NCI-H2227 treated with DMSO at 0.1 percent for 48 hours (cell line): ENCODE results near the gene DLK1.

Source experiments
- DNase-seq: peaks from one replicate; lab custom pipeline; 2025; lab: John Stamatoyannopoulos, UW

The DLK1 gene

DNA sequence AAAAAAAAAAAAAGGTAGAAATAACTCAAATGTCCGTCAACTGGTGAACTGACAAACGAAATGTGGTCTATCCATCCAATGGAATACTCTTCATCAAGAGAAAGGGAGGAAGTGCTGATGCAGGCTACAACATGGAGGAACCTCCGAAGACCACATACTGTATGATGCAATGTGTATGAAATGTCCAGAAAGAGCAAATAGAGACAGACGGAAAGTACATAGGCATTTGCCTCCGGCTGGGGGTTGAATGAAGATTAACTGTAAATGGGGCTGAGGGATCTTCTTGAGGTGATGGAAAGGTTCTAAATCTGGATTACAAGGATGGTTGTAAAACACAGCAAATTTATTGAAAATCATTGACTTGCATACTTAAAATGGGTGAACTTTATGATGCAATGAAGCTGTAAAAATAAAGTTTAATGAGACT, 35.4 kb downstream of the DLK1 start:
- no peak for DNase-seq

GRCh38 chr14:100762901-100763300, 36.2 kb downstream of the DLK1 start:
- no peak for DNase-seq

DNA sequence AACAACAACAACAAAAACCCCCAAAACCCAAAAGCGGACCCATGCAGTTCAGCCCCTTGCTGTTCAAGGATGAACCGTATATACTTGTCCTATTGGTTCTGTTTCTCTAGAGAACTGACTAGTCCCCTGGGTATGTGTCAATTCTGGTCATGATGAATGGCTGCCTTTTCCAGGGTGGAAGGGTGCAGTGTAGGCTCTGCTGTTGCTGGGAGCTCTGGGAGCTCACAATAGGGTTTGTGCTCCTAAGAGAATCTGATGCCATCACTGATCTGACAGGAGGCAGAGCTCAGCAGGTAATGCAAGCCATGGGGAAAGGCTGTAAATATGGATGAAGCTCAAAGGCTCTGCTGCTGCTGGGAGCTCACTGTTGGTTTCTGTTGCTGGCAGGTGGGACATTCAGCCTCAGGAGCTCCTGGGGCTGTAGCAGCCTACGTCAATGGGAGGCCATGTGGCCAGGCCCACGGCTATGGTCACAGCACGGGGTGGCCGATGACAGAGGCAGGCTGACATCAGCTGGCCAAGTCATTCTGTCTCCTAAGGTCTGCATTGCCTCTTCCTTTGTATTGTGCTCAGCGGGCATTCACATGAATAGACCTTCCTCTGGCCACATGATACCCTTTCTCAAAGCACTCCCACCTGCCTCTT, 37.9 kb downstream of the DLK1 start:
- DNase-seq = no peak

DNA sequence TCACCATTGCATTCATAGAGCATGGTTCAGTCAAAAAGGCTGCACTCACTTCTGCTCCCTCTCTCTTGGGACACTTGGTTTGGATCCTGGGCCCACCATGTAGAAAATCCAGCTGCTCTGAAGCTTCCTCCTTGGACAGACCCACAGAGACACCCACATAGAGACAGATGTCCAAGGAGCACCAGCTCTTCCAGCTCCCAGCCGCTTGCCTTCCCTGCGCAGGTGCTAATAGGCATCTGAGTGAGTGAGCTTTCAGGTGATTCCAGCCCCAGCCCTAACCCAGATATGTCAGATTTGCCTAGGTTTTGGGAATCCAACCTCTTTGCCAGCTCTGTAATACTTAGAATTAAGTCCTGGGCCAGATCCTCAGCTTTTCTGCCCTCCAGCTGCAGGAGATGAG, 38.6 kb downstream of the DLK1 start:
- no peak for DNase-seq

GRCh38 chr14:100765991-100766390, 39.3 kb downstream of the DLK1 start:
- DNase-seq = no peak

GRCh38 chr14:100767003-100767787, 40.5 kb downstream of the DLK1 start:
- DNase-seq = no peak

GRCh38 chr14:100767788-100768536, 41.3 kb downstream of the DLK1 start:
- DNase-seq = no peak

DNA sequence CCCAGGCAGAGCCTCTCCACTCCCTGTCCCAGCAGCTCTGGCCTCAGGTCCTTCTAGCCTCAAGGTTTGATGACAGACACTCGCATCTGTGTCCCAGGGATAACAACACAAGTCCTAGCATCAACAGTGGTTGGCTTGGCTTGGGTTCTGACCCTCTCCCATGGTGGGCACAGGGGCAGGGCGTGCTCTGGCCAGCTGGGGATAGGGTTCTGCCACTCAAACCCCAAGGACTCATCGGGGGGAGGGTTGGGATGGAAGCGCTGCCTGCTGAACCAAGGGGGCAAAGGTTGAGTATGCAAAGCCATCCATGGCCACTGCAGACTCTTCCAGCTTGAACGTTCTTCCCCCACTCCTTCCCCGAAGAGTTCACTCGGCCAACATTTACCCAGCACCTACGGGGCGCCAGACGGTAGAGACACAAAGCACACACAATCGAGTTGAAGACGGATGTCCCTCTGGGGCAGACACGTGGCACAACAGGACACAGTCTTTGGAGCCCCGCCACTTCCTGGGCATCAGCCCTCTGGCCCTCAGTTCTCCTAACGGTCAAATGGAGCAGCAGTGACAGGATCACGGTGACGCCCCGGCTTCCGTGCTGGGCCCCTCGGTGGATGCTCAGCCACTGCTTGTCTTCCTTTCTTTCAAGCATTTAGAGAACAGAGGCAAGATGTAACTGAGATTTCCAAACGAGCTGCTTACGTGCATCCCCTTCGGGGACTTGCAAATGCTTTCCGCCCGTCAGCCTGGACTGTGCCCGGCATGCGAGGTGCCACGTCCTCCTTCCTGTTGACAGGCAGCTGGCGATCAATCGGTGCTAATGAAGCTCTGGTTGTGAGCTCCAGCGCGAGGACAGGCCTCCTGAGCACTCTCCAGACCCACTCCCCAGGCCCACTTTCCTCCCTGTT, 42.6 kb downstream of the DLK1 start:
- no peak for DNase-seq

- DNase-seq = no peak
These were observed 43.4 kb downstream of the DLK1 start for GRCh38 chr14:100770046-100770445.

DNA sequence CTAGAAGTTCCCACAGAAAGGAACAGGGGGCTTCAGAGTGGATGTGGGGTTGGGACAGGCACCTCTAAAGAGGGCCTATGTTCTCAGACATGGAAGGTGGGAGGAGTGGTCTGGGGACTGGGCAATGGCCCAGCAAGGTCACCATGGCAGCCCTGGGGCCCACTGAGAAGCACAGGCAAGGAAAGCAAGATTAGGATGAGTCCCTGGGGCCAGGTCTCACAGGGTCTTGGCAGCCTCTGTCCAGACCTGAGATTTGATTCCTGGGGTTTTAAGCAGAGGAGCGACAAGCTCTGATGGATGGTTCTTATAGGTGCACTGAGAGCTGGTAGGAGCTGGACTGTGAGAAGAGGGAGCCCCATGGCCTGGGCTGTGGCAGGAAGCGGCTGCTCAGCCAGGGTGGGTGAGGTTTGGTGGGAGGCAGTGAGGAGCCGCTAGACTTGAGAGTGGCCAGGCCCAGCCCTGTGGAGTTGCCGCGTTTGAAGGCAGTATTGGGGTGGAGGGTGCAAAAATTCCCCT, 44.0 kb downstream of the DLK1 start:
- DNase-seq = no peak

- no peak for DNase-seq
These were observed 44.6 kb downstream of the DLK1 start for GRCh38 chr14:100771121-100771800.

GRCh38 chr14:100772607-100773165, 46.0 kb downstream of the DLK1 start:
- DNase-seq = no peak

GRCh38 chr14:100773331-100774163, 46.9 kb downstream of the DLK1 start:
- DNase-seq = no peak

DNA sequence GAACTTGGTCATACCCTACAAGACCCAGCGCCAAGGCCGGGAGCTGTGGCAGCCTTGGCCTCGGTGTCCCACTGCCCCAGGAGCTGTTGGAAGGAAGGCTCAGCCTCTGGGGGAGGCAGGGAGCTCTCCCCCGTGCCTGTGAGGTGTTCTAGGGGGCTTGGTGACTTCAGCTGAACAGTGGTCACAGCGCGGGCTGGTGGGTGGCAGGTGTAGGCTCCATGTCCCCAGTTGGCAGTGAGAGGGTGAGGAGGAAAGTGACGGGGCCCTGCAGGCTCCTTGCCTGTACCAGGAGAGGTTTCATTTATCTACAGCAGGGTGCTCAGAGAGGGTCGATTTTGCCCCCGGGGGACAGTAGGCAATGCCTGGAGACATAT, 47.5 kb downstream of the DLK1 start:
- DNase-seq = no peak

GRCh38 chr14:100775351-100775830, 48.7 kb downstream of the DLK1 start:
- no peak for DNase-seq

DNA sequence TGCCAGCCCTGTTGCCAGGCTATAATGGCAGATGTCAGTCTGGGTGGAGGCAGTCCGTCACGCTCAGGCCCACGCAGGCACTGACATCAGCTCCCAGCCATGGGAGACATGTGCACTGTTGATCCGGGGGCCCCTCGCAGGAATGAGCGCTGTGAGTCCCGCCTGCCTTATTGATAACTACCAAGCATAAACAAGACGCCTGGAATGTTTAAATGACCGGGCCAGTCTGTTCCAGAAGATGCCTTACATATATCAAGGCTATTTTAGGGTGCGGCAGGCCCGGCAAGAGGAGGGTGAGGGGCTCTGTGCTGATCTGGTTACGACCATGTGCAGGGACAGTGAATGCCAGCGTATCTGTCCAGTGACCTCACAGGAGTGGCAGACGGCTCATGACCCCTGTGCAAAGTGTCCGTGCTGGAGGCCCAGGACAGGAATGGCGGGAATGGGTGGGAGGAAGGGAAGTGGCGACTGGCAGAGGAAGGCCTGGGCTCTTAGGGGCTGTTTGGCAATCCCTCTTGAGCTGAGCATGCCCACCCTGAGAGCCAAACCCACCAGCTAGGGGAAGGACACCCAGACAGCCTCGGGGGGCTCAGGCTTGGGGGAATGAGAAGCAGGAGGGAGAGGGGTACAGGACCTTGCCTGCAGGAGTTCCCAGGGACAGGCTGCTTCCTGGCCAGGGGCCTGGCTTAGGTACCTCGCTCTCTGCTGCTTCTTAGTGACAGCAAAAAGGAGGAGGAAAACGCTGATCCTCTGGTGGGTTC, 49.3 kb downstream of the DLK1 start:
- DNase-seq = no peak

DNA sequence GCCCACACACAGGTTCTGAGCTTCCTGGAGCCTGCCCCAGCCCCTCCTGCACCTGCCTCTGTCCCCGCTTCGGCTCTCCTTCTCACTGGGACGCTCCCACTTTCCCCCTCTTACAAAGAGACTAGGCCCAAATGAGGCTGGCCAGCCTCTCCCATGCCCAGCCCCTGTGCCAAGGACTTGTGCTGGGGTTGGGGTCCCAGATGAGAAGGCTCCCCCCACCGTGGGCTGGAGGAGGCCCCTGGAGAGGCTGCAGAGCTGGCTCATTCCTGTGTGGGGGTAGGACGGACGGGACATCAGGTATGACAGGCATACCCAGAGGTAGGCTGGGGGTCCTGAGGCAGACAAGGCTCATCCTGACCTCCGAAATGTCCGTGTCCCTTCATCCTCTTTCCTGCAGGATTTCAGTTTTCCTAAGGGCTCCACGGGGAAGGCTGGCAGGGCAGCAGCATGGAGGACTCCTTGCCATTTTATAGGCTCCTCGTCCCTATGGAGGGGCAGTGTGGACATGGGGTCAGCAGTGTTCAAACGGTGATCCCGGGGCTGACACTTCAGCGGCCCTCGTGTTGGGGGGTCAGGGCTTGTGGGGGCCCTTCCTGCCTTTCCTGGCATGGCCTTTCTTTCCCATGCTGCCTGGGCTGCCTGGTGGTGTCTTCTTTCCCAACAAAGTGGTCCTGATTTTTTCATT, 50.1 kb downstream of the DLK1 start:
- no peak for DNase-seq

- no peak for DNase-seq
These were observed 50.7 kb downstream of the DLK1 start for GRCh38 chr14:100777366-100777817.
